Stimulated activated CD8-positive, alpha-beta memory T cell treated with anti-CD3 and anti-CD28 coated beads, Interleukin-4, amount 100 ng/mL, for 24 hours (primary cell): ENCODE measurements around the gene ITPR3.
"Not testable (repeated sequence)": the region's sequence is repeated elsewhere in the genome, so short reads cannot be mapped to it uniquely, and the experiment has no call there.

ENCODE experiments used
- DNase-seq: peaks from one replicate; pipeline ENCODE4 v3.0.0-alpha.2; 2020; ENCODE audit warnings: low read depth

The ITPR3 gene

GRCh38 chr6:33591424-33592032 lies 29.6 kb upstream of the ITPR3 start:
- DNase-seq, result no peak

- no peak for DNase-seq
Measured at GRCh38 chr6:33592280-33592594, 28.9 kb upstream of the ITPR3 start.

GRCh38 chr6:33592595-33593413 lies 28.3 kb upstream of the ITPR3 start:
- DNase-seq, result no peak

DNA sequence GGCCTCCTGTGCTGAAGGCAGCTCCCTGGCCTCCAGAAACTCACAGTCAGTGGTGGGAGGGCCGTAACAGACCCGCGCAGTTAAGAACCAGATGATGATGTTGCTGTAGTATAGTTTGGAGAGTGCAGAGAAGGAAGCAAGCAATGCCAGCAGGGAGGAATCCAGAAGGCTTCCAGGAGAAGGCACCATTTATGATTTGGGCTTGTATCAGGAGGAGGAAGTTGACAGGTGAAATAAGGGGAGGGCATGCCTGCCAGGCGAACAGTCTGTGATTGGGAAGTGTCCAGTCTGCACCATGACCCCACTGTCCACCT lies 27.8 kb upstream of the ITPR3 start:
- DNase-seq, result no peak

DNA sequence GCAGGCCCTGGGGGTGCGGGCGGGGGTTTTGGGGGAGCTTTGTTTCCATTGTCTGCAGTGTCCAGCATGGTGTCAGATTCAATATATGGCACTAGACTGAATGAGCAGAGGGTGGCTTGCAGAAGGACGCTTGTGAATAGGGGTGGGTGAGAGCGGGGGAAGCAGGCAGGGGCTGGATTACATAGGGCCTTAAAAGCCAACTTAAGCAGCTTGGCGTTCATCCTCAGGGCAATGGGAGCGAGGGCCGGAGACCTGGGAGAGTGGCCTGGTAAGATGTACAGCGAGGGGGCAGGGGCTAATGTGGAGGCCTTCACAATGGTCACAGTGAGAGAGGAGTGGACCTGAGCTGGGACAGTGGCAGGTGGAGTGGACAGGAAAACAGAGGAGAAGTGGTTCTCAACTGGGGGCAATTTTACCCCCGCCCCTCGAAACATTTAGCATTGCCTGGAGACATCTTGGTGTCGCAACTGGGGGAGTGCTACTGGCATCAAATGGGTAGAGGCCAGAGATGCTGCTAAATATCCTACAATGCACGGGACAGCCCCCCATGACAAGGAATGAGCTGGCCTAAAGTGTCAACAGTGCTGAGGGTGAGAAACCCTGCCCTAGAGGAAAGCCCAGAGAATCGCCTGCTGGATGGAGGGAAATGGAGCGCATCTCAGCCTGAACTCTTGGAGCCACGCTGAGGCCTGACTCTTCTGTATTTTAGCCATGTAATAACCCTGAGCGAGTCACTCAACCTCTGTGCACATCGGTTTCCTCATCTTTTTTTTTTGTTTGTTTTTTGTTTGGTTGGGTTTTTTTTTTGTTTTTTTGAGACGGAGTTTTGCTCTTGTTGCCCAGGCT lies 25.9 kb upstream of the ITPR3 start:
- DNase-seq, result no peak

DNA sequence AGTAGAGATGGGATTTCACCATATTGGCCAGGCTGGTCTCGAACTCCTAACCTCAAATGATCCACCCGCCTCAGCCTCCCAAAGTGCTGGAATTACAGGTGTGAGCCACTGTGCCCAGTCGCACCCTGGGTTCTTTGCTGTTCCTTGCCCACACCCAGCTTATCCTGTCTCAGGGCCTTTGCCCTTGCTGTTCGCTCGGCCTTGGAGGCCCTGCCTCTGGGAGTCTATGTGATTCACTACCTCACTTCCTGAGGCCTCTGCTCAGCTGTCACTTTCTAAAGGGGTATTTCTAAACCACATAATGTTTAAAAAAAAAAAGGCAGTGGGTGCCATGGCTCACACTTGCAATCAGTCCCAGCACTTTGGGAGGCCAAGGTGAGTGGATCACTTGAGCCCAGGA lies 24.2 kb upstream of the ITPR3 start:
- not testable (repeated sequence) for DNase-seq

GRCh38 chr6:33597551-33598322 lies 23.4 kb upstream of the ITPR3 start:
- no peak for DNase-seq

DNA sequence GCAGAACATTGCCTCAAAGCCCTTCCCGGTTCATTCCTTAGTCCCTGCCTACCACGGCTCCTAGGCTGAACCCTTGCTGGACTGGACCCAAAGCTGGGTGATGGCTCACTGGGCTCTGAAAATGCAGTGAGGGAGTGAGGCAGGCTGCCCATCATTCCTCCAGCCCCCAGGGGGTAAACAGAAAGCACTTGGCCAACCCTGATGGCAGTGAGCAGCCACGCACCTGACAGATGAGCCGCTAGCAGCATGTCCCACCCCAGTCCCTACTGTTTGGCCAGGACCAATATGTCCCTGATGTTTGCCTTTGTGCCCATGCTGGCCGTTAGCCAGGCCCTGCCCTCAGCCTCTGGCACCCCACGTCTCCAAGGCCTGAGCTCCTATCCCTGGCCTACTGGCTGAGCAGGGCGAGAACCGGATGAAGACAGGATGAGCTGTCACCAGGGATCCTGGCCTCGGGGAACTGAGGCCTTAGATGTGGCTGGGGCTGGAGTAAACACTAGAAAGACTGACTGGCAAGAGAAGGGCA lies 21.6 kb upstream of the ITPR3 start:
- no peak for DNase-seq

DNA sequence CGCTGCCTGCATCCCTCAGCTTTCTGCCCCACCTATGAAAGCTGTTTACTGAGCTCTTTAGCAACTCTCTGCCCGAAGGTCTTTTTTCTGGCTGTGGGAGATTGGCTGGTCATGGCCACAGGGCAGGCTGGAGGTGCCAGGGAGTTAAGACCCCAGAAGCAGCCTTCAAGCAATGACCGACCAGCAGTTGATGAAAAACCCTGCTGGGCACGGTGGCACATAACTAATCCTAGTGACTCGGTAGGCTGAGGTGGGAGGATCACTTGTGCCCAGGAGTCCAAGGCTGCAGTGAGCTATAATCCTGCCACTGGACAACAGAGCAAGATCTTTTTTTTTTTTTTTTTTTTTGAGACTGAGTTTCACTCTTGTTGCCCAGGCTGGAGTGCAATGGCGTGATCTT lies 20.4 kb upstream of the ITPR3 start:
- DNase-seq, result no peak

GRCh38 chr6:33602180-33602579 lies 18.9 kb upstream of the ITPR3 start:
- DNase-seq, result no peak

DNA sequence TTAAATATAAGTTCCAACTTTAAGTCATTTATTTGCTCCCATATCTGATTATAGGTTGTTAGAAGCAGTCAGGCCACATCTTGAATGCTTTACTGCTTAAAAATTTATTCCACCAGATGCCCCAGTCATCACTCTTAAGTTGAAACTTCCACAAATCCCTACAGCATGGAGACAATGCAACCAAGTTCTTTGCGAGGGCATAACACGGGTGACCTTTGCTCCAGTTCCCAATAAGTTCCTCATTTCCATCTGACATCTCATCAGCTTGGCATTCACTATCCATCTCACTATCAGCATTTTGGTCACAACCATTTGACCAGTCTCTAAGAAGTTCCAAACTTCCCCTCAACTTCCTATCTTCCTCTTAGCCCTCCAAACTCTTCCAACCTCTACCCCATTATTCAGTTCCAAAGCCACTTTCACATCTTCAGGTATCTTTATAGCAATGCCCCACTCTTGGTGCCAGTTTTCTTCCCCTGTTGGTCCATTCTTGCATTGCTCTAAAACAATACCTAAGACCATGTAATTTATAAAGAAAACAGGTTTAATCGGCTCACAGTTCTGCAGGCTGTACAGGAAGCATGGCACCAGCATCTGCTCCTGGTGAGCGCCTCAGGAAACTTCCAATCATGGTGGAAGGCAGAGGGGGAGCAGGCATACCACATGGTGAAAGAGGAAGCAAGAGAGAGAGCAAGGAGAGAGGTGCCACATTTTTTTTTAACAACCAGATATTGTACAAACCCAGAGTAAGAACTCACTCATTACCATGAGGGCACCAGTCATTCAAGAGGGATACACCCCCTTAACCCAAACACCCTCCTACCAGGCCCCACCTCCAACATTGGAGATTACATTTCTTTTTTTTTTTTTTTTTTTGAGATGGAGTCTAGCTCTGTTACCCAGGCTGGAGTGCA lies 15.9 kb upstream of the ITPR3 start:
- DNase-seq, result no peak

DNA sequence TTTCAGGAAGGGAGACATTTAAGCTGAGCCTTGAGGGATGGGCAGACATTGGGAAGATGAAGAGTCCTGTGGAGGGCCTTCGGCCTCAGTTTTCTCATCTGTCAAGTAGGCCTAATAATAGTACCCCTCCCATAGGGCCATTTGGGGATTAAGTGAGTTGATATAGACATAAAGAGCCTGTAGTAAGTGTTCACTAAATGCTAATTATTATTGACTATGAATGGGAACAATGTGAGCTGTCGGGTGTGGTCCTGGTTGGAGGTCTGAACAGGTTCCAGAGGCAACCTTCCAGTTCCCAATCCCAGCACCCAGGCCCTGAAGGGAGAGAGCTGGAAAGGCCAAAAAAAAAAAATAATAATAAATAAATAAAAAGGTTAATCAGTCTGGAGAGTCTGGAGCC lies 14.5 kb upstream of the ITPR3 start:
- no peak for DNase-seq

- DNase-seq, result no peak
Measured at GRCh38 chr6:33607126-33607783, 13.9 kb upstream of the ITPR3 start.

DNA sequence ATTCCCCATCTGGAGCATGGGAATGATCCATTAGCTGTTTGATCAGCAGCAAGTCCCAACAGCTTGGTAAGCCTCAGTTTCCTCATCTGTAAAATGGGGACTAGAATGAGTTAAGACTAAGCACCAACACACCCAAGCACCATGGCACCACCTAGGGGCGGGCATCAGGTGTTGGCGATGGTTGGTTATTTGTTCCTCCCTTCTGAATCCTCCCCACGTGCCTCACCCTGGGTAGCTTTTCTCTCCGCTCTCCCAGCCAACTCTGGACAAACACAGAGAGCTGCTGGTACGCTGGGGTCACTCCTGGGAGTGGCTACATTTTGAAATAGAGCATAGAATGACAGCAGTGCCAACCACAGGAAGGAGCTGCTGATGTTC lies 13.3 kb upstream of the ITPR3 start:
- no peak for DNase-seq

DNA sequence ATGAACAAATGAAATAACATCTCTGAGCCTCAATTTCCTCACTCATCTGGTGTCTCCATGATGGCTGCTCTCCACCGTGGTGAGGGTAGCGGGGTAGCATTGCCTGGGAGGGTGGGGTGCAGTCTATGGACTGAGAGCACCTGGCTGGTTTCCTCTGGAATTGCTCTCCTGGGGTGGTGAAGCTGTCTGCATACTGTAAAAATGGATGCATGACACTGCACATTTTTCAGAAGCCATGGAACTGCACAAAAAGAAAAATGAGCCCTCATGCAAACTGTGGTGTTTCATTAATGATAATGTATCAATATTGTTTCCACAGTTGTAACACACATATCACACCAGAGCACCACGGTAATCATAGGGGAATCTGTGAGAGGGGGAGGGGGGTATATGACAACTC lies 12.1 kb upstream of the ITPR3 start:
- no peak for DNase-seq

DNA sequence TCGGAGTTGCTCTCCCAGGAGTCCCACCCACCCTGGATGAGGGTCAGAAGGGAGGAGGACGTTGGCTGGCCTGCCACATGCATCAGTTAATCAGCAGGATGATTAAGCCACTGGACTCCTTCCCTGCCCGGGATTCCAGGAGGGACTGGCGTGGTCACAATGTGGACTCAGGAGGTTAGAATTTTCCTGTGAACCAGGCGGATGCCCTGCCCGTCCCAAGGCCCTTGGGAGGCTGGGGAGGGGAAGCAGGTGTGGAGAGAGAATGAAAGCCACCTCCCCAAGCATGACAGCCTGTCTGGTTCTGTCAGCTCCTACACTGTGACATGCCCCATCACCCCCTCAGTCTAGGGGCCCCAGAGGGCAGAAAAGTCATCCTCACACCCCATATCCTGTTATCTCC lies 11.6 kb upstream of the ITPR3 start:
- no peak for DNase-seq

- no peak for DNase-seq
Measured at GRCh38 chr6:33610067-33610466, 11.1 kb upstream of the ITPR3 start.

- no peak for DNase-seq
Measured at GRCh38 chr6:33610779-33611732, 10.1 kb upstream of the ITPR3 start.

DNA sequence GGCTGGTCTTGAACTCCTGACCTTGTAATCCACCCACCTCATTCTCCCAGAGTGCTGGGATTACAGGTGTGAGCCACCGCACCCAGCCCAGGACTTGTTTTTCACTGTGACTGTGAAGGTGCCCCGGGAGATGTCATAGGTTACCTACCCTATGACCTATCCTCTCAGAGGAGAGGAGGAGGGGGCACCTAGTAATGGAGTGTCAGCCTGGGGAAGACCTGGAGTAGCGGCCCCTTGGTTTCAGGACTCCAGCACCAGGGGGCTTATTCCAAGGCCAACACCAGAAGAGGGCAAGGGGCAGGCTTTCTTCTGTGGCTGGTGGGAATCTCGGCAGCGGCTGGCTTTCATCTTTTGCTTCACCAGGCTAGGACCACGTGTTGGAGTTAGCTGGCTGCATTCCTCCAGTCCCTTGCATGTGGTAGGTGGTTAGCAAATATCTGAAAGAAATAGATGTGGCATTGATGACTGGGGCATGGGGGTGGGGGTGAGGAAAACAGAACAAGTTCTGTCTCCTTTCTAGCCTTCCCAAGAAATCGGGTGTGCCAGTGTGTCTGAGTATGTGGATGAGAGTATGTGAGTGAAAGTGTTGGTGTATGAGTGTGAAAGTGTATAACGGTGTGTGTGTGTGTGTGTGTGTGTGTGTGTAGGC lies 7.9 kb upstream of the ITPR3 start:
- DNase-seq, result no peak
